ENCODE measurements around the gene KRT13.

KRT13 gene

DNA sequence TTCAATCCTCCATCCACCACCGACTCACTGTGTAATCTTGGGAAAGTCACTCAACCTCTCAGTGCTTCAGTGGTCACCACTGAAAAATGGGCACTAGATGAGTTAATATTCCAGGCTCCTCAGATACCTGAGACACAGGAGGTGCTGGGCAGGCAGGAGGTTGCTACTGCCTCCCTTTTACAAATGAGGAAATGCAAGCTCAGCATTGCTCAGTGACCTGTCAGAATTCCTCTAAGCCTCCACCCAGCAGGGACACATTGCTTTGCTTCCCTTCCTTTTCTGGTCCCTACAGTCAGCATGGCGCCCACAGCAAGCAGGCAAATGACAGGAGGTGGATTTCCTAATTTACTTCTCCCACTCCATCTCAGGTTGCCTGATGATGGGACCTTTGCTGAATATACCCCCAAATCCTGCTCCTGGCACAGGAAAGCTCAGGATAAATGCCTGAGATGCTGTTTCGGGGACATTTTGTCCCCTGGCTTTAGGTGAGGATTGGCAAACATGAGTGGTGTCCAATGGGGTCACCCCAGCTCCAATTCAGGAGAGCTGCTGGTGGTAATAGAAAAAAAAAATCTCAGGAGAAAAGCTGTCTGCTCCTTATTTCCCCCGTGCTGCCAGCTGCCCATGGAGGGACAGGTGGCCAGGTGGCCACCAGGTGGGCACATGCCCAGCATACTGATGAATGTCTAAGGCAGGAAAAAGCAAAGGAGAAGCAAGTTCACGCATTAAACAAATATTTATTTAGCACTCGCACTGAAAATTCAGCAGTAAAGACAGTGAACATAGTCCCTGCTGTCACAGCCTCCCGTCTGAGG lies 5.0 kb upstream of the KRT13 start:
- H2AFZ ChIP-seq: no peak overlapping the region
- no peak overlapping the region for H3K4me2 ChIP-seq (ENCODE audit: low read length)
- H3K27me3 ChIP-seq (ENCODE audit: control insufficient read depth, insufficient read depth, low read length): no peaks in the 10 kb centered on the region
- no peaks in the 10 kb centered on the region for H3K36me3 ChIP-seq (ENCODE audit: control insufficient read depth, insufficient read depth, low read length)
- H3K4me3 ChIP-seq (ENCODE audit: low read depth, low read length): no peak overlapping the region
- no peak overlapping the region for H3K9ac ChIP-seq
- no peaks in the 10 kb centered on the region for H3K79me2 ChIP-seq
- no peaks in the 10 kb centered on the region for H3K9me3 ChIP-seq (ENCODE audit: control insufficient read depth, low read length)
- H3K4me1 ChIP-seq: no peaks in the 10 kb centered on the region
- TF ChIP-seq CTCF (IDR thresholded peaks at IDR 0.05): no peak
- H3K27ac ChIP-seq: no peak overlapping the region

GRCh38 chr17:41507315-41507880 lies 2.0 kb upstream of the KRT13 start:
- no peaks in the 10 kb centered on the region for H3K4me1 ChIP-seq
- no peaks in the 10 kb centered on the region for H3K27me3 ChIP-seq (ENCODE audit: control insufficient read depth, insufficient read depth, low read length)
- H3K36me3 ChIP-seq (ENCODE audit: control insufficient read depth, insufficient read depth, low read length): no peaks in the 10 kb centered on the region
- no peak overlapping the region for H3K9ac ChIP-seq
- H3K4me3 ChIP-seq (ENCODE audit: low read depth, low read length): no peak overlapping the region
- no peaks in the 10 kb centered on the region for H3K9me3 ChIP-seq (ENCODE audit: control insufficient read depth, low read length)
- H3K4me2 ChIP-seq (ENCODE audit: low read length): no peak overlapping the region
- no peak overlapping the region for H3K27ac ChIP-seq
- no peaks in the 10 kb centered on the region for H3K79me2 ChIP-seq
- TF ChIP-seq CTCF (IDR thresholded peaks at IDR 0.05): no peak
- no peak overlapping the region for H2AFZ ChIP-seq

GRCh38 chr17:41505809-41506767 lies 676 bp upstream of the KRT13 start:
- no peak overlapping the region for H3K4me2 ChIP-seq (ENCODE audit: low read length)
- H3K9me3 ChIP-seq (ENCODE audit: control insufficient read depth, low read length): no peaks in the 10 kb centered on the region
- no peaks in the 10 kb centered on the region for H3K79me2 ChIP-seq
- H3K27ac ChIP-seq: no peak overlapping the region
- H3K36me3 ChIP-seq (ENCODE audit: control insufficient read depth, insufficient read depth, low read length): no peaks in the 10 kb centered on the region
- no peak overlapping the region for H3K4me3 ChIP-seq (ENCODE audit: low read depth, low read length)
- no peak for TF ChIP-seq CTCF (IDR thresholded peaks at IDR 0.05)
- H2AFZ ChIP-seq: no peak overlapping the region
- H3K27me3 ChIP-seq (ENCODE audit: control insufficient read depth, insufficient read depth, low read length): no peaks in the 10 kb centered on the region
- H3K4me1 ChIP-seq: no peaks in the 10 kb centered on the region
- no peak overlapping the region for H3K9ac ChIP-seq

- no peak overlapping the region for H3K4me3 ChIP-seq (ENCODE audit: low read depth, low read length)
- H3K79me2 ChIP-seq: no peaks in the 10 kb centered on the region
- TF ChIP-seq CTCF (IDR thresholded peaks at IDR 0.05): no peak
- no peaks in the 10 kb centered on the region for H3K36me3 ChIP-seq (ENCODE audit: control insufficient read depth, insufficient read depth, low read length)
- no peaks in the 10 kb centered on the region for H3K27me3 ChIP-seq (ENCODE audit: control insufficient read depth, insufficient read depth, low read length)
- H3K4me2 ChIP-seq (ENCODE audit: low read length): no peak overlapping the region
- no peak overlapping the region for H3K27ac ChIP-seq
- no peak overlapping the region for H2AFZ ChIP-seq
- no peaks in the 10 kb centered on the region for H3K4me1 ChIP-seq
- no peak overlapping the region for H3K9ac ChIP-seq
- no peaks in the 10 kb centered on the region for H3K9me3 ChIP-seq (ENCODE audit: control insufficient read depth, low read length)
Measured at GRCh38 chr17:41504246-41504977, 1.0 kb downstream of the KRT13 start.
